ENCODE data around the gene CKS2.

Gene CKS2

DNA sequence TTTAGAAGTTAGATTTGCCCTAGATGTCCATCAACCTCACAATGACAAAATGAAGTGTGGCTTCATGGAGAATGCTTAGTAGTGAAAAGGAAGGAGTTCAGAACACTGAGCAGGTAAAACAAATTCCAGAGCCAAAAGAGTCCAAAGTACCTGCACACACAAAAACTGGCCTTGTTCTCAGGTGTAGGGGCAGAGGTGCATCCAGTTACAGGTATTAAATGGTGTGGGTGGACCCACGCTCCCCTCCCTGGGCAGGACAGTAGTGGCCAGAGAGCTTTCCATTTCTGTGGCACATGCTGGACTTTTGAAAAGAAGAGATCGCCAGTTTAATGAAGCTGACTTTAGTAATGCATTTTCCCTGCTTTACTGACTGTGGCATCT is 54.5 kb downstream of the CKS2 start:
- peaks cover 14% of the 10 kb centered on the region for H3K36me3 Mint-ChIP-seq (ENCODE audit: low read depth)
- H3K9me3 Mint-ChIP-seq: no peaks in the 10 kb centered on the region
- H3K27ac Mint-ChIP-seq: no peak overlapping the region
- TF ChIP-seq, protein P1, sequence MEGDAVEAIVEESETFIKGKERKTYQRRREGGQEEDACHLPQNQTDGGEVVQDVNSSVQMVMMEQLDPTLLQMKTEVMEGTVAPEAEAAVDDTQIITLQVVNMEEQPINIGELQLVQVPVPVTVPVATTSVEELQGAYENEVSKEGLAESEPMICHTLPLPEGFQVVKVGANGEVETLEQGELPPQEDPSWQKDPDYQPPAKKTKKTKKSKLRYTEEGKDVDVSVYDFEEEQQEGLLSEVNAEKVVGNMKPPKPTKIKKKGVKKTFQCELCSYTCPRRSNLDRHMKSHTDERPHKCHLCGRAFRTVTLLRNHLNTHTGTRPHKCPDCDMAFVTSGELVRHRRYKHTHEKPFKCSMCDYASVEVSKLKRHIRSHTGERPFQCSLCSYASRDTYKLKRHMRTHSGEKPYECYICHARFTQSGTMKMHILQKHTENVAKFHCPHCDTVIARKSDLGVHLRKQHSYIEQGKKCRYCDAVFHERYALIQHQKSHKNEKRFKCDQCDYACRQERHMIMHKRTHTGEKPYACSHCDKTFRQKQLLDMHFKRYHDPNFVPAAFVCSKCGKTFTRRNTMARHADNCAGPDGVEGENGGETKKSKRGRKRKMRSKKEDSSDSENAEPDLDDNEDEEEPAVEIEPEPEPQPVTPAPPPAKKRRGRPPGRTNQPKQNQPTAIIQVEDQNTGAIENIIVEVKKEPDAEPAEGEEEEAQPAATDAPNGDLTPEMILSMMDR (IDR thresholded peaks at IDR 0.05; ENCODE audit: unreplicated experiment in 3 of 3): no peak
- no peaks in the 10 kb centered on the region for H3K4me1 Mint-ChIP-seq
- no peaks in the 10 kb centered on the region for H3K27me3 Mint-ChIP-seq (ENCODE audit: low read depth)
- no peak overlapping the region for H3K4me3 Mint-ChIP-seq
